Measurements from ENCODE around the gene TTC39B.

TTC39B gene

GRCh38 chr9:15115041-15115440 lies 192.0 kb downstream of the TTC39B start:
- no peak overlapping the region for H3K4me3 Mint-ChIP-seq
- peaks cover under 1% of the 10 kb centered on the region for H3K27me3 Mint-ChIP-seq
- DNase-seq: no peak
- no peaks in the 10 kb centered on the region for H3K9me3 Mint-ChIP-seq
- H3K36me3 Mint-ChIP-seq (ENCODE audit: low read depth): no peaks in the 10 kb centered on the region
- H3K4me1 Mint-ChIP-seq: no peaks in the 10 kb centered on the region
- ATAC-seq: no peak
- H3K27ac Mint-ChIP-seq: no peak overlapping the region

All from activated naive CD8-positive, alpha-beta T cell treated with anti-CD3 and anti-CD28 coated beads, Interleukin-2, amount 50 U/mL, for 24 hours (primary cell).